ENCODE measurements around the gene HYAL4.

HYAL4 gene

DNA sequence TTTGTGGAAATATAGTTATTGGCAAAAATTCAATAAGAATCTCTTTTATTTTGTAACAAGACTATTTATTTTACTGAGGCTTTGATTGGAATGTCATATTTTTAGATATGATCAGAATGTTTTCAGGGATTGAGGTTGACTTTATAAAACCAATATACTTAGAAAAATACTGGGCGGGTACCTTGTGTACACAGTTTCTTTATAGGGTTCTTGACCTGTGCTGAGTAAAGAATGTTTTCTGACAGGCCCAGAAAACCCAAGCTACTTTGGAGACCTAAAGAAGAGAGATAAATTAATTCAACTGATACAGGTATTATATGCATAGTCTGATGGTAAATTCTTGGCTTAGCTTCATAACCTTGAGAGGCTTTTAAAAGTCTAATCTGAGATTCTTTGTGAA, 56.1 kb downstream of the HYAL4 start:
- DNase-seq (ENCODE audit: low spot score in 2 of 2) (no peak), ATAC-seq (ENCODE audit: low read depth) (no peak)
- no peak overlapping the region for H3K27ac Mint-ChIP-seq
- H3K27me3 Mint-ChIP-seq = no peaks in the 10 kb centered on the region
- H3K9me3 Mint-ChIP-seq = peaks cover 3% of the 10 kb centered on the region
- H3K4me3 Mint-ChIP-seq = no peak overlapping the region
- peaks cover 2% of the 10 kb centered on the region for H3K36me3 Mint-ChIP-seq
- no peaks in the 10 kb centered on the region for H3K4me1 Mint-ChIP-seq

DNA sequence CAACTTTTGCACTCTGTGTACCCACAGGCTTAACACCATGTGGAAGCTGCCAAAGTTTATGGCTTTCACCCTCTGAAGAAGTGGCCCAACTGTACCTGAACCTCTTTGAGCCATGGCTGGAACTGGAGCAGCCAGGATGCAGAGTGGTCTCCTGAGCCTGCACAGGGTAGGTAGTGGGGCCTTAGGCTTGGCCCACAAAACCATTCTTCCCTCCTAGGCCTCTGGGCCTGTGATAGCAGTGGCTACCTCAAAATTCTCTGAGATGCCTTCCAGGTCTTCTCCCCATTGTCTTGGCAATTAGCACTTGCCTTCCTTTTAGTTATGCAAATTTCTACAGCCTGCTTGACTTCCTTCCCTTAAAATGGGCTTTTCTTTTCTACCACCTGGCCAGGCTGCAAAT, 60.7 kb downstream of the HYAL4 start:
- H3K36me3 Mint-ChIP-seq = peaks cover 4% of the 10 kb centered on the region
- DNase-seq (ENCODE audit: low spot score in 2 of 2) (no peak), ATAC-seq (ENCODE audit: low read depth) (no peak)
- no peaks in the 10 kb centered on the region for H3K4me1 Mint-ChIP-seq
- H3K27me3 Mint-ChIP-seq = no peaks in the 10 kb centered on the region
- peaks cover 6% of the 10 kb centered on the region for H3K9me3 Mint-ChIP-seq
- H3K4me3 Mint-ChIP-seq = no peak overlapping the region
- H3K27ac Mint-ChIP-seq = no peak overlapping the region

DNA sequence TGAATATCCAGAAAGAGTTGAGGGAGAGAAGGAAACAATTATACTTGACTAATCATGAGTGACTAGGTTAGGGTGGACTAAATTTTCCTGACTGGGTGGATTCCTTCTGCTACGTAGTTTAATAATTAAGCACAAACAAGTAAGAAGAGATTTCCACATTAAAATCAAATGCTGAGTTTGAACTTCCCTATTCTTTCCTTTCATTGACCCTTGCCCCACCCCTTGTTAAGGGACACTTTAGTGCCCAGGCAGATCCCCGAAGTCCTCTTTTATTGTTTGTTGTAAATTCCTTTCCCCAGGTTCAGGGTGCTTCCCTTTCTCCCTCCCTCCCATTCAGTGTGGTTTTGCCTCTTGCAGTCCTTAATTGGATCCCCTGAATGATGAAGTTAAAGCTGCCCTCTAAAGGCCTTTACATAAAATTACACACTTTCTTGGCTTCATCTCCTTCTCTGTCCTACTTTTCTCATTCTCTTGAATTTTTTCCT, 71.3 kb downstream of the HYAL4 start:
- no peak for DNase-seq (ENCODE audit: low spot score in 2 of 2)

DNA sequence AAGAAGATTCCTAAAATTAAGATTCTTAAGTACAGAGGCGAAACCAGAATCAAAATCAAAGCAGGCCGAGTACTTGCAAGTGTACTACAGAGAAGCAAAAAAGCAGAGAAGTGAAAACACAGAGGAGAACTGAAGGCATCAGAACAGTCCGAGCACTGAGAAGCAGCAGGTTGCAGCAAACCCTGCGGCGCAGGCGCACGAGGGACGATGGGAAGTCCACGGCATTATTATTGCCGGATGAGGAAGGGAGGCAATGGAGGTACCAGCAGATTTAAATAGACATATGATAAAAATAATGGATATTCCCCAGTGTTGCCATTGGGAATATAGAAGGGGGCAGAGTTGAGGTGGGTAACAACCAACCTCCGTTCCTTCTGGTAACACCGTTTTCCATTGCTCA, 72.9 kb downstream of the HYAL4 start:
- Mint-ChIP-seq H3K9me3 (no peaks in the 10 kb centered on the region), H3K27me3 (no peaks in the 10 kb centered on the region)

More for the DNA sequence above, 71.3 kb downstream of the HYAL4 start:
- H3K27ac Mint-ChIP-seq = no peak overlapping the region
- ATAC-seq (ENCODE audit: low read depth) = no peak
- H3K4me1 Mint-ChIP-seq = no peaks in the 10 kb centered on the region
- no peak overlapping the region for H3K4me3 Mint-ChIP-seq
- H3K9me3 Mint-ChIP-seq = no peaks in the 10 kb centered on the region
- no peaks in the 10 kb centered on the region for H3K36me3 Mint-ChIP-seq
- no peaks in the 10 kb centered on the region for H3K27me3 Mint-ChIP-seq

DNA sequence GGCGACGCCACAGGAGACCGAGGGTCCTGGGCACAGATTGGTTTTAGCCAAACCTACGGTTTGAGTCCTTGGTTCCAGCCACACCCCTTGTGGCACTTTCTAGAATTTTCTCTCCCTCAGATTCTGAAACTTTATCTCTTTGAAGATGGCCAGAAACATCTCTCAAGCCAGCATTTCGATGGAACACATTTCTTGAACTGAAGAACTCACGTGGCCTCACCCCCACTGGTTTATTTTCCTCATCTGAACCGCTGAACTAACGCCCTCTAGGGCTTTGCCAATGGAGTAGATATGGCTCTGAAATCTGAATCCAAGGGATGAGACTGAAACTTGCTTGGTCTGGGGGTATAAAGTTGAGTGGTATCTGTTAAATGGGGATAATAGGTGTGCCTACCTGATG, 73.3 kb downstream of the HYAL4 start:
- no peak for ATAC-seq (ENCODE audit: low read depth)
- no peak for DNase-seq (ENCODE audit: low spot score in 2 of 2)
- H3K27ac Mint-ChIP-seq = no peak overlapping the region
- H3K9me3 Mint-ChIP-seq = no peaks in the 10 kb centered on the region
- no peaks in the 10 kb centered on the region for H3K27me3 Mint-ChIP-seq
- no peaks in the 10 kb centered on the region for H3K4me1 Mint-ChIP-seq
- H3K4me3 Mint-ChIP-seq = no peak overlapping the region
- H3K36me3 Mint-ChIP-seq = no peaks in the 10 kb centered on the region

More for the DNA sequence above, 72.9 kb downstream of the HYAL4 start:
- no peak for ATAC-seq (ENCODE audit: low read depth)
- Mint-ChIP-seq H3K4me3 (no peak overlapping the region), H3K4me1 (no peaks in the 10 kb centered on the region), H3K36me3 (no peaks in the 10 kb centered on the region), H3K27ac (no peak overlapping the region)
- no peak for DNase-seq (ENCODE audit: low spot score in 2 of 2)

DNA sequence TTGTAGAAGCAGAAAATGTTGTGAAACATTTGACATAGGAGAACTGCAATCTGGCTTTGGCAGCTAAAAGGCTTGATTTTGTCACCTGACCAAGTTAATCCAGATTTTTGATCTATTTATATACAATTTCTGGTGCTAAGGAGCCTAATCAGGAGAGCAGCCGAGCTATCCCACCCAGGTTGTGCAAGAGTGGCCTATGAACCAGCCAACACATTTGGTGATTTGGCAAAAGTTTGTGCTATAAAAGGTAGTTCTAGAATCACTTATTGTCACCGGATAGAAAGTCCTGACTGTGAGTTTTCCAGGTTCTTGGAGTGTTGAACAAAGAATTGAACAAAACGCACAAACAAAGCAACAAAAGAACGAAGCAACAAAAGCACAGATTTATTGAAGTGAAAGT, 78.6 kb downstream of the HYAL4 start:
- H3K4me3 Mint-ChIP-seq = no peak overlapping the region
- no peak for ATAC-seq (ENCODE audit: low read depth)
- no peaks in the 10 kb centered on the region for H3K9me3 Mint-ChIP-seq
- no peak overlapping the region for H3K27ac Mint-ChIP-seq
- no peak for DNase-seq (ENCODE audit: low spot score in 2 of 2)
- no peaks in the 10 kb centered on the region for H3K36me3 Mint-ChIP-seq
- H3K4me1 Mint-ChIP-seq = no peaks in the 10 kb centered on the region
- H3K27me3 Mint-ChIP-seq = no peaks in the 10 kb centered on the region

DNA sequence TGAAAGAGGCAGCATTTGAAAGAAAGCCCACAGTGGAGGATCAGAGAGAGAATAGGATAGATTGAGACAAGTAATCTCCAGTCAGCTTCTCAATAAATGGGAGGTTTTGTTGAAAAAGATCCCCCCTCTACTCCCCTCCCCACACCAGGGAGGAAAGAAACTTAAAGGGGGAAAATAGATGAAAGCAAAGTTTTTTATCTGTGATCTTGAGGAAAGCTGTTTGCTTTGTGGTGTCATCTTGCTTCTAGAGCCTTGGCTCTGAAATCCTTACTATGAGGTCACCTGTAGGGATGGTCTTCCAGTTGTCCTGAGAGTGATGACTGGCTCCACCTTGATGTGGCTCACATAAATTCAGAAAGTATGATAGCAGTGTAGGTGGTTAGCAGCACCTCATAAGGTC, 80.0 kb downstream of the HYAL4 start, which contains the start of gene SPAM1:
Gene SPAM1, plus strand, starts transcription at position 301 of the 400 bp plus-strand sequence. CDS start 28,330 bp downstream, outside the sequence.
- Mint-ChIP-seq H3K27me3 (no peaks in the 10 kb centered on the region), H3K9me3 (no peaks in the 10 kb centered on the region), H3K4me1 (no peaks in the 10 kb centered on the region), H3K27ac (no peak within 1 kb of the TSS), H3K36me3 (no peaks in the 10 kb centered on the region), H3K4me3 (no peak within 1 kb of the TSS)
- no peak for ATAC-seq (ENCODE audit: low read depth)
- DNase-seq (ENCODE audit: low spot score in 2 of 2) = no peak
